K562 (cell line): Measurements from ENCODE around the gene CNOT4. TPM values are rescaled to one million over a fixed set of nuclear protein-coding genes. Genes with fewer than 3 reads are reported as not detected.

Source experiments
- ATAC-seq: fragments of 200-7000 bp; cut with Tn5 transposase; 3 replicates; pipeline ENCODE4 v1.9.1; 2020; ENCODE audit warnings: moderate library complexity
- BruUV-seq: library from RNA; stranded (reverse); fragments of 400-500 nt; replicated peaks from 2 replicates; lab custom pipeline; 2021; lab: Mats Ljungman, UMichigan
- CTCF ChIA-PET: fragments of 300-600 bp; formaldehyde crosslinking; extraction: SDS; loops from one replicate; lab custom pipeline; 2021; ENCODE audit warnings: low intra/inter-chr PET ratio; lab: Yijun Ruan, JAX
- POLR2A ChIA-PET: fragments of 300-600, 350-650 bp; sonication (Branson Sonifier 250); formaldehyde crosslinking; extraction: SDS; loops from one replicate; lab custom pipeline; 2021; ENCODE audit warnings: antibody characterized with exemption, inconsistent platforms; lab: Yijun Ruan, JAX
- DNase-seq, 4 experiments: peaks; one replicate each; pipeline versions ENCODE4 v3.0.0 to v3.0.0-alpha.2; 2011 to 2018; ENCODE audit warnings: low spot score in 3 of 4, mixed read lengths in 3 of 4; ENCODE audit errors: extremely low read depth in 1 of 4
- FAIRE-seq: peaks from 2 replicates; lab custom pipeline; 2011; peaks lifted over from hg19 to GRCh38; lab: Jason Lieb, UNC
- H2AFZ ChIP-seq: 2 replicates; pipeline ENCODE4 v1.6.0; 2011; ENCODE audit warnings: low read depth, low read length, control low read depth, inconsistent platforms
- H3K27ac ChIP-seq: fragments of 200-600 bp; 3 replicates; pipeline ENCODE4 v1.8.0; 2011; ENCODE audit warnings: low read depth, mild to moderate bottlenecking, control low read depth, inconsistent platforms, low read length, moderate library complexity, mixed read lengths; ENCODE audit errors: extremely low read depth
- H3K27me3 ChIP-seq, 2 experiments: fragments of 300-600 bp in 1 of 2; 2 replicates in 1 of 2; 3 replicates in 1 of 2; pipeline versions ENCODE4 v1.6.0 to v1.8.0; 2011; ENCODE audit warnings: inconsistent platforms in 2 of 2, low read length in 2 of 2, mild to moderate bottlenecking in 1 of 2, mixed read lengths in 1 of 2, moderate library complexity in 1 of 2; ENCODE audit not compliant: control insufficient read depth in 2 of 2, insufficient read depth in 2 of 2
- H3K36me3 ChIP-seq: fragments of 300-600 bp; 3 replicates; pipeline ENCODE4 v1.8.0; 2011; ENCODE audit warnings: mild to moderate bottlenecking, low read length, inconsistent platforms; ENCODE audit not compliant: control insufficient read depth, insufficient read depth
- H3K4me1 ChIP-seq, 2 experiments: fragments of 200-600 bp in 1 of 2; replicated peaks in 1 of 2; 2 replicates in 1 of 2; 3 replicates in 1 of 2; pipeline versions ENCODE4 v1.5.1 to v1.8.0; 2011; ENCODE audit warnings: inconsistent platforms in 2 of 2, low read length in 2 of 2, mild to moderate bottlenecking in 1 of 2, mixed read lengths in 1 of 2, moderate library complexity in 1 of 2; ENCODE audit not compliant: control insufficient read depth in 2 of 2, insufficient read depth in 2 of 2
- H3K4me2 ChIP-seq: 2 replicates; pipeline ENCODE4 v1.6.1; 2011; ENCODE audit warnings: low read length, control low read depth, inconsistent platforms, mixed read lengths; ENCODE audit not compliant: insufficient read depth
- H3K4me3 ChIP-seq: fragments of 200-600 bp; sonication (generic), shearing (Covaris generic); 2 replicates; pipeline ENCODE4 v1.5.1; 2016; ENCODE audit warnings: control low read depth, inconsistent platforms
- H3K79me2 ChIP-seq: fragments of 200-600 bp; 3 replicates; pipeline ENCODE4 v1.8.0; 2011; ENCODE audit warnings: low read length, inconsistent platforms; ENCODE audit not compliant: control insufficient read depth, insufficient read depth
- H3K9ac ChIP-seq, 2 experiments: 2 replicates each; pipeline versions ENCODE4 v1.6.0 to v1.6.1; 2011; ENCODE audit warnings: low read depth in 2 of 2, low read length in 2 of 2, control low read depth in 1 of 2, inconsistent platforms in 1 of 2, mild to moderate bottlenecking in 1 of 2, mixed read lengths in 1 of 2; ENCODE audit not compliant: insufficient read depth in 1 of 2
- H3K9me1 ChIP-seq: one replicate; pipeline ENCODE4 v1.6.0; 2011; ENCODE audit warnings: inconsistent platforms, mild to moderate bottlenecking, low read length, moderate library complexity; ENCODE audit not compliant: control insufficient read depth, insufficient read depth
- H3K9me3 ChIP-seq: replicated peaks from 2 replicates; pipeline ENCODE4 v1.5.1; 2011; ENCODE audit warnings: low read depth, low read length, inconsistent platforms; ENCODE audit not compliant: control insufficient read depth, insufficient read depth
- H4K20me1 ChIP-seq: replicated peaks from 2 replicates; pipeline ENCODE4 v1.6.1; 2011; ENCODE audit warnings: low read length, inconsistent platforms, mixed read lengths; ENCODE audit not compliant: control insufficient read depth, insufficient read depth
- MYC ChIP-seq, 2 experiments: fragments of 250-450 bp in 1 of 2; sonication (Bioruptor Pico) in 1 of 2; IDR thresholded peaks; 2 replicates each; pipeline versions ENCODE4 v1.5.1 to v1.6.1; 2012 to 2021; ENCODE audit warnings: low read depth in 2 of 2, borderline replicate concordance in 1 of 2, improper control_type of control experiment in 1 of 2, low read length in 1 of 2, mild to moderate bottlenecking in 1 of 2, moderate library complexity in 1 of 2
- NR2C2 ChIP-seq, 2 experiments: fragments of 200-800 bp in 1 of 2; sonication (Bioruptor generic) in 1 of 2; sonication (generic) in 1 of 2; formaldehyde crosslinking in 1 of 2; IDR thresholded peaks; 2 replicates each; pipeline versions ENCODE4 v1.6.1 to v1.8.0; 2016 to 2022; ENCODE audit warnings: mild to moderate bottlenecking in 1 of 2, missing compliant biosample characterization in 1 of 2, missing genetic modification characterization in 1 of 2, missing genetic modification reagents in 1 of 2
- SPI1 ChIP-seq: IDR thresholded peaks from 2 replicates; pipeline ENCODE4 v1.6.1; 2011; ENCODE audit warnings: low read depth, low read length, control low read depth, borderline replicate concordance
- ZNF384 ChIP-seq: IDR thresholded peaks from 2 replicates; pipeline ENCODE4 v1.6.1; 2012; ENCODE audit warnings: low read depth, low read length, improper control_type of control experiment
- WGBS: fragments of 100-300 bp; shearing (Covaris generic); methylation state at CpG from one replicate; pipeline ENCODE4 v1.1.6; 2016; ENCODE audit warnings: low coverage, mixed read lengths; ENCODE audit not compliant: insufficient coverage; ENCODE audit errors: missing lambda C conversion rate; 5-methylcytosine and 5-hydroxymethylcytosine counted together
- in situ Hi-C: fragments of 300-500 bp; cut with MboI; formaldehyde crosslinking; loops from 4 replicates; pipeline ENCODE4 v1.15.0; 2018; ENCODE audit warnings: inconsistent platforms, mixed read lengths
- intact Hi-C: fragments of 100-400 bp; cut with micrococcal nuclease; formaldehyde crosslinking; loops from 2 replicates; pipeline ENCODE4 v1.14.2; 2022
- polyA plus RNA-seq, 8 experiments: library from polyadenylated mRNA; depleted of rRNA in 4 of 8; stranded (reverse) in 5 of 8; unstranded in 3 of 8; fragments of >200 nt; fragmentation: Nextera tagmentation in 2 of 8; fragmentation: Illumina TruSeq in 1 of 8; extraction: Ambion mirVana in 2 of 8; extraction: Trizol in 1 of 8; gene quantifications; 2 replicates each; pipeline versions ENCODE4 v1.2.1 to v1.2.3, GENCODE V29; 2011 to 2014; ENCODE audit warnings: inconsistent platforms in 1 of 8, missing spikeins in 1 of 8
- total RNA-seq, 7 experiments: library from RNA; depleted of rRNA in 6 of 7; stranded (reverse); fragments of >200 nt in 6 of 7; fragmentation: Illumina TruSeq in 2 of 7; extraction: Trizol in 2 of 7; gene quantifications; 2 replicates each; pipeline versions ENCODE4 v1.2.1 to v1.2.3, GENCODE V29; 2011 to 2021; ENCODE audit warnings: low replicate concordance in 1 of 7
- TF ChIP-seq, protein P1 (sequence below): fragments of 250-450 bp; sonication (Bioruptor Pico); IDR thresholded peaks from 2 replicates; pipeline ENCODE4 v1.5.1; 2021; ENCODE audit warnings: mild to moderate bottlenecking
- TF ChIP-seq, protein P2 (sequence below): sonication (generic); formaldehyde crosslinking; IDR thresholded peaks from 2 replicates; pipeline ENCODE4 v1.8.0; 2022; ENCODE audit warnings: mild to moderate bottlenecking, missing genetic modification reagents

CNOT4 gene
- total and polyA plus RNA-seq, 9 of the 15 experiments (the other 6 are each of a cell fraction or from before 2014, with no cell fraction given): 8.6 to 24.1 (median 15.4) TPM

DNA sequence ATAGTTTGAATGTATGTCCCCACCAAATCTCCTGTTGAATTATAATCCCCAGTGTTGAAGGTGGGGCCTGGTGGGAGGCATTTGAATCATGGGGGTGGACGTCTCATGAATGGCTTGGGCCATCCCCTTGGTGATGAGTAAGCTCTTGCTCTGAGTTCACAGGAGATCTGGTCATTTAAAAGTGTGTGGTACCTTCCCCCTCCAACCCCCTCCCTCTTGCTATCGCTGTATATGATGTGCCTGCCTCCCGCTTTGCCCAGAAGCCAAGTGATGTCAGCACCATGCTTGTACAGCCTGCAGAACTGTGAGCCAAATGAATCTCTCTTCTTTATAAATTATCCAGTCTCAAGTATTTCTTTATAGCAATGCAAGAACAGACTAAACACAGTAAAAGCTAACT, 103.0 kb downstream of the CNOT4 start:
- H4K20me1 ChIP-seq: no peaks in the 10 kb centered on the region
- H3K27ac ChIP-seq: no peak overlapping the region
- H3K27me3 ChIP-seq: no peaks in the 10 kb centered on the region
- 94% methylated on average over 3 of the region's 3 CpGs for WGBS
- no peaks in the 10 kb centered on the region for H3K79me2 ChIP-seq
- ATAC-seq (no peak), DNase-seq (no peak), FAIRE-seq (no peak)
- H3K9ac ChIP-seq: no peak overlapping the region
- H3K4me1 ChIP-seq: peaks cover 0 to 7% of the 10 kb centered on the region in 2 experiments; a peak in 2 of 5 replicates
- ChIA-PET POLR2A (interaction anchor here (0.6 to 1.2 kb wide), 2 partner anchors 10 to 20 kb away, joined by 3 read pairs; no protein-coding TSS in a partner anchor), CTCF (no interaction called here)
- TF ChIP-seq, protein P1, sequence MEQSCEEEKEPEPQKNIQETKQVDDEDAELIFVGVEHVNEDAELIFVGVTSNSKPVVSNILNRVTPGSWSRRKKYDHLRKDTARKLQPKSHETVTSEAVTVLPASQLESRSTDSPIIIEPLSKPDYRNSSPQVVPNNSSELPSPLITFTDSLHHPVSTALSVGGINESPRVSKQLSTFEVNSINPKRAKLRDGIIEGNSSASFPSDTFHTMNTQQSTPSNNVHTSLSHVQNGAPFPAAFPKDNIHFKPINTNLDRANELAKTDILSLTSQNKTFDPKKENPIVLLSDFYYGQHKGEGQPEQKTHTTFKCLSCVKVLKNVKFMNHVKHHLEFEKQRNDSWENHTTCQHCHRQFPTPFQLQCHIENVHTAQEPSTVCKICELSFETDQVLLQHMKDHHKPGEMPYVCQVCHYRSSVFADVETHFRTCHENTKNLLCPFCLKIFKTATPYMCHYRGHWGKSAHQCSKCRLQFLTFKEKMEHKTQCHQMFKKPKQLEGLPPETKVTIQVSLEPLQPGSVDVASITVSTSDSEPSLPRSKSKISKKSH (CRISPR knock-in tag): no peak
- TF ChIP-seq ZNF384: no peak
- no peak for TF ChIP-seq MYC (IDR thresholded peaks at IDR 0.05; ENCODE audit: low read depth, low read length)
- no peak for TF ChIP-seq MYC (CRISPR knock-in tag; IDR thresholded peaks at IDR 0.05; ENCODE audit: borderline replicate concordance, low read depth)
- TF ChIP-seq, protein P2, sequence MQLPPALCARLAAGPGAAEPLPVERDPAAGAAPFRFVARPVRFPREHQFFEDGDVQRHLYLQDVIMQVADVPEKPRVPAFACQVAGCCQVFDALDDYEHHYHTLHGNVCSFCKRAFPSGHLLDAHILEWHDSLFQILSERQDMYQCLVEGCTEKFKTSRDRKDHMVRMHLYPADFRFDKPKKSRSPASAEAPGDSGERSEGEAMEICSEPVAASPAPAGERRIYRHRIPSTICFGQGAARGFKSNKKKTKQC (CRISPR knock-in tag): no peak
- no peak for TF ChIP-seq NR2C2 (CRISPR knock-in tag; IDR thresholded peaks at IDR 0.05)
- no peak for TF ChIP-seq NR2C2 (tag; IDR thresholded peaks at IDR 0.05)
- no peak for TF ChIP-seq SPI1
- no peak overlapping the region for H2AFZ ChIP-seq
- no TSS peak for BruUV-seq
- 0 out of 3 replicates have a peak, but pooled peaks cover 3% of the 10 kb centered on the region for H3K36me3 ChIP-seq
- intact Hi-C loops (loop anchor here (5.0 kb wide), 1 partner anchor 125 kb away; no protein-coding TSS in a partner anchor), in situ Hi-C loops (no loop called here)
- no peak overlapping the region for H3K4me2 ChIP-seq
- H3K9me3 ChIP-seq: no peaks in the 10 kb centered on the region
- no peaks in the 10 kb centered on the region for H3K9me1 ChIP-seq
- H3K4me3 ChIP-seq: no peak overlapping the region
